Measurements from ENCODE around the gene GPR61.

GPR61 gene

DNA sequence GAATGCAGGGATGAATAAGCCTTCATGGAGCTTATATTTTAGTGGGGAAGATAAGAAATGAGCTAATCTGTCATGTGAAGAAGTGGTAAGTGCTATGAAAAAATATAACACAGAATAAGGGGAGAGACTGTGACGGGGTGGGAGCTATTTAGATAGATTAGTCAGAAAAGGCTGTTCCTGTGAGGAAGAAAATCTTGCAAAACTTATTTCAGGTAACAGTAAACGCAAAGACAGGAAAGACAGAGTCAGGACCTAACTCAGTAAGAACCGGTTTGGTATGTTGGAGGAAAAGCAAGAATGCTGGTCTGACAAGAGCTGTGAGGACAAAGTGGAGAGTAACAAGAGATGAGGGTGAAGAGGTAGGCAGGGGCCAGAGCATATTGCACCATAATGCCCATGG lies 30.7 kb downstream of the GPR61 start:
- no peak for DNase-seq (ENCODE audit: low read depth)
- TF ChIP-seq MYC (IDR thresholded peaks at IDR 0.05; ENCODE audit: low read depth, low read length) (no peak), POLR2A (IDR thresholded peaks at IDR 0.05; ENCODE audit: extremely low read depth, insufficient read length) (no peak)
- TF ChIP-seq, protein P1, sequence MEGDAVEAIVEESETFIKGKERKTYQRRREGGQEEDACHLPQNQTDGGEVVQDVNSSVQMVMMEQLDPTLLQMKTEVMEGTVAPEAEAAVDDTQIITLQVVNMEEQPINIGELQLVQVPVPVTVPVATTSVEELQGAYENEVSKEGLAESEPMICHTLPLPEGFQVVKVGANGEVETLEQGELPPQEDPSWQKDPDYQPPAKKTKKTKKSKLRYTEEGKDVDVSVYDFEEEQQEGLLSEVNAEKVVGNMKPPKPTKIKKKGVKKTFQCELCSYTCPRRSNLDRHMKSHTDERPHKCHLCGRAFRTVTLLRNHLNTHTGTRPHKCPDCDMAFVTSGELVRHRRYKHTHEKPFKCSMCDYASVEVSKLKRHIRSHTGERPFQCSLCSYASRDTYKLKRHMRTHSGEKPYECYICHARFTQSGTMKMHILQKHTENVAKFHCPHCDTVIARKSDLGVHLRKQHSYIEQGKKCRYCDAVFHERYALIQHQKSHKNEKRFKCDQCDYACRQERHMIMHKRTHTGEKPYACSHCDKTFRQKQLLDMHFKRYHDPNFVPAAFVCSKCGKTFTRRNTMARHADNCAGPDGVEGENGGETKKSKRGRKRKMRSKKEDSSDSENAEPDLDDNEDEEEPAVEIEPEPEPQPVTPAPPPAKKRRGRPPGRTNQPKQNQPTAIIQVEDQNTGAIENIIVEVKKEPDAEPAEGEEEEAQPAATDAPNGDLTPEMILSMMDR (IDR thresholded peaks at IDR 0.05; ENCODE audit: low read depth, low read length), result no peak
- TF ChIP-seq, protein P2, sequence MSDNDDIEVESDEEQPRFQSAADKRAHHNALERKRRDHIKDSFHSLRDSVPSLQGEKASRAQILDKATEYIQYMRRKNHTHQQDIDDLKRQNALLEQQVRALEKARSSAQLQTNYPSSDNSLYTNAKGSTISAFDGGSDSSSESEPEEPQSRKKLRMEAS (IDR thresholded peaks at IDR 0.05; ENCODE audit: low read depth, low read length), result no peak
- H3K4me3 ChIP-seq (ENCODE audit: low read depth, low read length), result no peak overlapping the region

GRCh38 chr1:109573785-109574184 lies 34.1 kb downstream of the GPR61 start:
- DNase-seq (ENCODE audit: low read depth), result peak; percentile 9
- TF ChIP-seq POLR2A (IDR thresholded peaks at IDR 0.05; ENCODE audit: extremely low read depth, insufficient read length), result no peak
- TF ChIP-seq, protein P2 (IDR thresholded peaks at IDR 0.05; ENCODE audit: low read depth, low read length), result no peak
- no peak overlapping the region for H3K4me3 ChIP-seq (ENCODE audit: low read depth, low read length)

DNA sequence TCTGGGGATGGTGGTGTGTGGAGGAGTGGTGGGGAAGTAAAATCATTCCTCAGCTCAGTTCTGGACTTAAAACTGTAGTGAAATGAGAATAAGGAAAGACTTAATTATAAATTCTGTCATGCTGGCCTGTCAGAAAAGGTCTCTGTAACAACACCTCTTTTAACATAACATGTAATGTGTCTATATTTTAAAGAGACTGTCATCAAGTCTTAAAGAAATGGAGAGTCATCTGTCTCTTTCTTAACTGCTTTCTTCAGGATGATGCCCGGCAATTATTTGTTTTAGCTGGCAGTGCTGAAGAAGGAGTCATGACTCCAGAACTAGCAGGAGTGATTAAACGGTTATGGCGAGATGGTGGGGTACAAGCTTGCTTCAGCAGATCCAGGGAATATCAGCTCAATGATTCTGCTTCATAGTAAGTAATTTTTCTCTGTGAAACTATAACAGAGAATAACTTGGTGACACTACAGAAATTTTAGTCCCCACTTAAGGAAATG lies 39.3 kb downstream of the GPR61 start:
- no peak for DNase-seq (ENCODE audit: low read depth)
- no peak overlapping the region for H3K4me3 ChIP-seq (ENCODE audit: low read depth, low read length)
- TF ChIP-seq, protein P1 (IDR thresholded peaks at IDR 0.05; ENCODE audit: low read depth, low read length), result no peak
- TF ChIP-seq POLR2A (IDR thresholded peaks at IDR 0.05; ENCODE audit: extremely low read depth, insufficient read length), result no peak

DNA sequence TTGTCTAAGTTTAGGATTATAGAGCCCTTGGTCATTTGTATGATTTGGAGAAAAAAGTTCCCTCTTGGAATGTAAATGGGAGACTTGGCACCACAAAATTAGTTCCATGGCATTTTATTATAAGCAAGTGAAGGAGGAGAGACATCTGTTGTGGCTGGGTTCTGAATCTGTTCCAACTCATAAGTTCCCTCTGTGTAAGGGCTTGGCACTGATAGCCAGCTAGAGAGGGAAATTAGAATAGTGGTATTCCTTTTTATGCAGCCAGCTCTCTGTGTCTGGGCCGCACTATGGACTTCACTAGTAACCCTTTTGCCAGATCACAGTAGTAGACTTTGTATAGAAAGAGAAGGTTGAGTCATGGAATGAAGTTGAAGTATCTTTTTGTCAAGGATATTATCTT lies 39.8 kb downstream of the GPR61 start:
- TF ChIP-seq, protein P2 (IDR thresholded peaks at IDR 0.05; ENCODE audit: low read depth, low read length), result no peak
- no peak for TF ChIP-seq MYC (IDR thresholded peaks at IDR 0.05; ENCODE audit: low read depth, low read length)
- TF ChIP-seq, protein P1 (IDR thresholded peaks at IDR 0.05; ENCODE audit: low read depth, low read length), result no peak
- TF ChIP-seq POLR2A (IDR thresholded peaks at IDR 0.05; ENCODE audit: extremely low read depth, insufficient read length), result no peak
- DNase-seq (ENCODE audit: low read depth), result no peak
- H3K4me3 ChIP-seq (ENCODE audit: low read depth, low read length), result no peak overlapping the region

DNA sequence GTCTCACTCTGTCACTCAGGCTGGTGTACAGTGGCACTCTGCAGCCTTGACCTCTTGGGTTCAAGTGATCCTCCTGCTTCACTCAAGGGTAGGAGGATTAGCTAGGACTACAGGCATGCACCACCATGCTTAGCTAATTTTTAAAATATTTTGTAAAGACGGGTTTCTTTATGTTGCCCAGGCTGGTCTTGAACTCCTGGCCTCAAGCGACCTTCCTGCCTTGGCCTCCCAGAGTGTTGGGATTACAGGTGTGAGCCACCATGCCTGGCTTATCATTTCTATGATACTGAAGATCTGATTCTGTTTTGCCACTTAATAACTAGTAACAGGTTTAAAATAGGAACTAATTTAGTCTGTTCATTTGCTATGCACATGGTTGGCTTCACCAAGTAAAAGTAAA lies 42.3 kb downstream of the GPR61 start:
- TF ChIP-seq, protein P2 (IDR thresholded peaks at IDR 0.05; ENCODE audit: low read depth, low read length), result no peak
- no peak for TF ChIP-seq POLR2A (IDR thresholded peaks at IDR 0.05; ENCODE audit: extremely low read depth, insufficient read length)
- TF ChIP-seq MYC (IDR thresholded peaks at IDR 0.05; ENCODE audit: low read depth, low read length), result no peak
- TF ChIP-seq, protein P1 (IDR thresholded peaks at IDR 0.05; ENCODE audit: low read depth, low read length), result no peak
- DNase-seq (ENCODE audit: low read depth), result no peak
- no peak overlapping the region for H3K4me3 ChIP-seq (ENCODE audit: low read depth, low read length)

GRCh38 chr1:109584766-109585165 lies 45.1 kb downstream of the GPR61 start:
- TF ChIP-seq, protein P1 (IDR thresholded peaks at IDR 0.05; ENCODE audit: low read depth, low read length), result no peak
- TF ChIP-seq MYC (IDR thresholded peaks at IDR 0.05; ENCODE audit: low read depth, low read length) (no peak), POLR2A (IDR thresholded peaks at IDR 0.05; ENCODE audit: extremely low read depth, insufficient read length) (no peak)
- TF ChIP-seq, protein P2 (IDR thresholded peaks at IDR 0.05; ENCODE audit: low read depth, low read length), result no peak
- no peak for DNase-seq (ENCODE audit: low read depth)
- H3K4me3 ChIP-seq (ENCODE audit: low read depth, low read length), result no peak overlapping the region
